HG02642 (cell line): ENCODE data around the gene PRELP.
"Not testable (repeated sequence)": the region's sequence is repeated elsewhere in the genome, so short reads cannot be mapped to it uniquely, and the experiment has no call there.

Source experiments
- ATAC-seq: cut with Tn5 transposase; IDR thresholded peaks from one replicate; pipeline ENCODE4 v1.9.1; 2021; ENCODE audit warnings: mild to moderate bottlenecking; ENCODE audit not compliant: unreplicated experiment, poor library complexity

PRELP gene

DNA sequence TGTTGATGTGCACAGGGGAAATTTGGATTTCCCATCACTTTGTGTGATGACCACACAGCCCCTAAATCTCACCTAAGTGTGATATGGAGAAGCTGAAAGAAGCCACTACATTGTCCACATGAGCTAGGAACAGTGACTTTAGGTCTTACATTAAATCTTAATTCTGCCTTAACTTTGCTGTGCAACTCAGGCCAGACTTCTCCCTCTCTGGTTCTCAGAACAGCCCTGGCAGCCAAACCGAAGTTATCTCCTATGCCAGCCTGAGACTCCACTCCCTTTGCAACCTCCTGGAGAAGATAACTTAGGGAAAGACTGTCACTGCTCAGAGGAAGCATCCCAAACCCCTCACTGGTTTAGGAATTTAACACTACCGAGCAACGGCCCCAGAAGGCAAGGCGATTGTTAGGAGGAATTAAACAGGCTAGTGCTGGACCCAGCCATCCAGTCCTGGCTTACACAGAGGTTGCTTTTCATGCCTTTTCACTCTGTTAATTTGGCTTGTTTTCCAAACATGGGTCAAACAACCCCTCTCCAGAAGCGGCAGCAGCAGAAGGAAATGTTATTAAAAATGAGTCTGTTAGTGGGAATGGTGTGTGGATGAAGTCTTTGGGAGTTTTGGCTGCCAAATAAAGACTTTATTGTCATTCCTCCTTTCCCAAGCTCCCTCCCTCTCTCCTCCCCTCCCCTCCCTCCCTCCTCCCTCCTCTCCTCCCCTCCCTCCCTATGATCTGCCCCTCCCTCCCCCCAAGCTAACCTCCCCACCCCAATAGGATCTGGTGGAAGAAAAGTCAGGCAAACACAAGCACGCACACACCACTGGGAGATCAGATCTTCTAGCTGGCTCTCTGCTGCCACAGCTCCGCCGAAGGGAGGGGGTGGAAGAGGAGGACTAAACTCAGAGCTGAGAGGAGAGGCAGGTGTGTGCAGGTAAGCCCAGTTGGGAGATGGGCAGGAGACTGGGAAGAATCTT, at the start of gene PRELP:
Gene PRELP (plus strand): TSS at position 795 of the 970 bp plus-strand sequence. CDS start 7,379 bp downstream, outside the sequence.
- ATAC-seq: no peak

DNA sequence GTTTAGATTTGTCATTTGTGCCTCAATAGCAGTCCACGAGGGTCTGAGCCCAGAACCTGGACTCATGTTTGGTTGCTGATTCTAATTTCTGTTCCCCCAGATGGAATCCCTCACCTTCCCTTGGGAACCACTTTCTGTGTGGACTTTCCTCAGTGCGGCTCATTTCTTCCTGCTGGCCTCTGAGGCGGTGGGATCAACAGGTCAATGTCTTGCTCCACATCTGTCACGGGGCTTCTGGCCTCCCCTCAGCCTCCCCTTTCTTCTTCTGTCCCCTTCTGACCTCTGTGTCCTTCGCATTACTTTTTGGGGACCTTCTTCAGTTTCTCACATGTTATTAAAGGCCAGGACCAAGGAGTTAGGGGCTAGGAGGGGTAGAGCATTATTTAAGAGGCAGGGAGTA, 49.2 kb upstream of the PRELP start:
- ATAC-seq: no peak

DNA sequence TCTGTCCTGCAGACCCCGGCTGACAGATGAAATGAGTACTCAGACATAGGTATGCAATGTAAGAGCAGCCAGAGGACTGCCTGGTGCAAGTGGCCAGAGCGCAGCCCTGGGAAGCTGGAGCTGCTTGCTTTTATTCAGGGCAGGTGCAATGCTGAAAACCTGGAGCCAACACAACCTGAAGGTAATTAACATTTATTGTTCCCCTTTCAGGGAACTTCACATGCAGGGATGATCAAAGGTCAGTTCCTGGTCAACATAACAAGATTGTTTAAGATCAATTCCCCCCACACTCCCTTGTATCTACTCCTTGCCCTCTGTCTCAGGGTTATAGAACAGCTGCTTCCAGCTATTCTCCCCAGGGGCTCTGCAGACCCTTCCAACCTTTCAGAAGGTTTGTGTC, 48.7 kb upstream of the PRELP start:
- no peak for ATAC-seq

DNA sequence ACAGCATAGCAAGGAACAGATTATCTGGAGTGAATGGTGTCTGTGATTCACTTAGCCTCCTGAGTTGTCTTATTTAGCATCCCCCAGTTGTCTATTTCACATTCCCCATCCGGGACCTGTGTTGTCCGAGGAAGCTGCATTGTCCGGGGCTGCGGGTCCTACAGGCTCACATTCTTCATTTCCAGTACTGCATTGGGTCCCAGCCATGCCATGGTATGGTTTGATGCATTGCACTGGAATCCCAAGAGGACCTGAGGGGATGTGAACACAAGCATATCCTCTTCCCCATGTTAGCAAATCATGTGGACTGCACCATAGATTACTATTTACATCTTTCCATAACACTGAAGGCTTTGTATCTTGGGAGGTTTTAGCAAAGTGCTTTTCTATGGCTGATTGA, 48.2 kb upstream of the PRELP start:
- no peak for ATAC-seq

DNA sequence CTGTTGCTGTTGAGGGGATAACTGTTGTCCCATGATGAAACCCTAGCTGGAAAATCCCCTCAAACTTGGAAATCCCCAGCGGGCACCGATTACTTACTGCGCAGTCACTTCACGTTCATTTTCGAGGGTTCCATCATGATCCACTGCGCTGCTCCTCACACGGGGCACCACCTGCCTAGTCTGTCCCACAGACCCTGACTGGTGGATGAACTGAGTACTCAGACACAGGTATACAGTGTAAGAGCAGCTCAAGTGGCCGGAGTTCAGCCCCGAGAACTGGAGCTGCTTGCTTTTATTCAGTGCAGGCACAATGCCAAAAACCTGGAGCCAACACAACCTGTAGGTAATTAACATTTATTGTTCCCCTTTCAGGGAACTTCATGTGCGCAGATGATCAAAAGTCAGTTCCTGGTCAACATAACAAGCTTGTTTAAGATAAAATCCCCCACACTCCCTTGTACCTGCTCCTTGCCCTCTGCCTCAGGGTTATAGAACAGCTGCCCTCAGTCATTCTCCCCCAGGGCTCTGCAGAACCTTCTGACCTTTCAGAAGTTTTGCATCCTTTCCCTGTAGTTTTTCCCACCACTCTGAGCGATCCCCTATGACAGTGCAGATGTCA, 46.5 kb upstream of the PRELP start:
- ATAC-seq: no peak

DNA sequence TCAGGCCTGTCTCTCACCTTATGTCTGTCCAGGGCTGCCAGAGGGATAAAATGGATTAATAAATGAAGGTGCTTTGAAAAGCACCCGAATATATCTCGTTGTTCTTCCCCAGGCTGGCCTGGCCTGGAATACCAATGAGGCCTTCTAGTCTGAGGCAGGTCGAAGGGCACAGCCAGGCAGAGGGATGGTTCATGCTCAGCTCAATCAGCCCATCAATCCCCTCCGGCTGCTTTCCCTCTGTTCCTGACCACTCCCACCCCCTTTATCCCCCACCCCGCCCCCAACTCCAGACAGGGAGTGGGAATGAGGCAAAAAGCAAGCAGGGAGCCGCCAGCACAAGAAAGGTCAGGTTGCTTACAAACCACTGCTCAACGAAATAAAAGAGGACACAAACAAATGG, 40.0 kb upstream of the PRELP start:
- ATAC-seq: no peak

DNA sequence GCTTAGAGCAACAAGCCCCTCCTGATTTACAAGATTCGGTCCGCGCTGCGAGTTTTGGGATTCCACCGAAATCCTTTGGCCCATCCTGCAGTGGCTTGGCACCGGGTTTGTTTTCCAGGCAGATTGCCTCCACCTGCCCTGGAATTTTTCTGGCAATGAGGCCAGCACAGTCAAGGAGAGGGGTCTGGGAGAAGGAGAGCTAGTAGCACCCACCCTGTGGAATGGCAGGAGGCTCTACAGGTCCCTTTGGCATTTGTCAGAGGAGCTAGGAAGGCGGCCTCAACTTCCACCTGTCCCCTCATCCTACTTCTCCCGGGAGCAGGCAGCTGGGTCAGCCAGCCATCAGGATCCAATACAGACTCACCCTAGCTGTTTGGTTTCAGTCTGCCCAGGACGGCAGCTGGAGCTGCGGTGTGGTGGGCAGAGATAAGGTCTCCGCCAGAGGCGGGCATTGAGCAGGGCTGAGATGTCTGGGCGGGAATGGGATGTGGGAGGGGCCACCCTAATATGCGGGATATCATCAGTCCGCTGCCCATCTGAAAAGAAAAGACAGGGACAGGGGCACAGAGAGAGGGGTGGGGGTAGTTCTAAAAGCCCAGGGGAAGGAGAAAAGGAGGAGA, 37.8 kb upstream of the PRELP start:
- ATAC-seq: no peak

DNA sequence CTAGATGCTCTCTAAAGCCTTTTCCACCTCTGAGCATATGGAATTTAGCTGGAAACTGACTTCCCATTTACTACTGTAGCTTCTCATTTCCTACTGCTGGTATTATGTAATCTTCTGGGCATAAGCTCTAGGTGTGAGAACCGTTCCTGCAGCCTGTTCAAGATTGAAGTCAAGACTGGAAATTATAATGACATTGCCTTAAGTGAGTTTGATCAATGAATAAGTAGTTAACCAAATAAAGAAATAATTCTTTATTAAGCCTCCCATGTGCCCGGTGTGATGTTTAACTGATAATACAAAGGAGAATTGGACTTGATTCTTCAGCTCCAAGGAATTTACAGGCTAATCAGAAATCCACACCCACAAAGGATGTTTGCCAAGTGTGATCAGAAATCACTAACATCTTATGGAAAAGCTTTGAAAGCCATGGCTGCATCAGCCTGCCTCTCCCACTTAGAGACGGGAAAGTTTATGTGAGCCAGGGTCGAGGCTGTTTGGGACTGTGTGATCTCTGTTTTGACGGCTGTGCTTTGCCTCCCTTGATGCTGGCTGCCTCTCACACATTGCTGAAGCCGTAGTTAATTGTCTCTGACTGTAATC, 36.4 kb upstream of the PRELP start:
- no peak for ATAC-seq

DNA sequence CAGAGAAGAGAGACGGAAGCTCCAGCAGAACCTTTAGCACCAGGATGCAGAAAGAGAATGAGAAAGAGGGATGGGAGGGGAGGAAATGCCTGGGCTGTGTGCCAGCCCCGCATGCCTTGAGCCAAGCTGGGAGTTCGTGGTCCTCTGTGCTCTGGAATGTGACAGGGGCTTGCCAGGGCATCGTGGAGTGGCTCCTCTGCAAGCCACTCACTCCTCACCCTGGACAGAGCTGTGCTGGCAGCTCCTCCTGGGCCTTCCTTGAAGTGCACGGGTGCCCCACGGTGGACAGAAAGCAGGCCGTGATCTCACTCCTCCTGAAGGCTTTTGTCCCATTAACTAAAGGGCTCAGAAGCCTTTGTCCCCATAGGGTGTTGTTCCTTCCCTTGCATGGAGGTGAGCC, 34.8 kb upstream of the PRELP start:
- no peak for ATAC-seq

DNA sequence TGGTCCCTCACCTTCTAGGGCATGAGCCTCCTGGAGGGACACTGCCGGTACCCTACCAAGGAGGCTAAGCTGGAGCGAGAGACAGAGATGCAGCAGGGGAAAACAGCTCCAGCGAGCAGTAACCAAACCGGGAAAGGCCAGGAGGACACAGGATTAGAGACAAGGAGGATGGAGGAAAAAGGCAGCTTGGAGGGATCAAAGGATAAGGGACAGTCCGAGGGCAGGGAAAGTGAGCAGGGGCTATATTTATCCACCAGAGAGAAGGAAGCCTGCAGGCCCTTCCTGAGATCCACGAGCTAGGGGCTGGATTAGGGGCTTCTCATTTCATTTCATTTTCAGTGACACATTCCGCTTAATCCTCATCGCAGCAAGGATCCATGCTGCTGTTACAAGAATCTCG, 33.8 kb upstream of the PRELP start:
- ATAC-seq: no peak

DNA sequence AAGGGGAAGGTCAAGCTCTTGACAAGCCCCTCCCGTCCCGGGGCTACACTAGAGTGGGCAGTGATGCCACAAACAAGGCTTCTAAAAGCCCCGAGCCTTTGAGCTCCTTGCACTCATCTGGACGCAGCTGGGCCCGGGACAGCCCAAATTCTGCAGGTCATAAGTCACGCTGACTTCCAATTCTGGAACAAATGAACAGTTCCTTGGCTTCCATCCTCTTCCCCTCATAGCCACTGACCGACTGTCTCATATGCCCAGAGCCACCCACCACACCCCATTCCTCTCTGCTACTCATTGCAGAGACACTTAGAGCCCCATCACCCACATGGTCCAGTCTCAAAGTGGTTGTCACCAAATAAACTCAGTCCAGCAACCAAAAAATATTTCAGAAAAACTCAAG, 32.8 kb upstream of the PRELP start:
- no peak for ATAC-seq

DNA sequence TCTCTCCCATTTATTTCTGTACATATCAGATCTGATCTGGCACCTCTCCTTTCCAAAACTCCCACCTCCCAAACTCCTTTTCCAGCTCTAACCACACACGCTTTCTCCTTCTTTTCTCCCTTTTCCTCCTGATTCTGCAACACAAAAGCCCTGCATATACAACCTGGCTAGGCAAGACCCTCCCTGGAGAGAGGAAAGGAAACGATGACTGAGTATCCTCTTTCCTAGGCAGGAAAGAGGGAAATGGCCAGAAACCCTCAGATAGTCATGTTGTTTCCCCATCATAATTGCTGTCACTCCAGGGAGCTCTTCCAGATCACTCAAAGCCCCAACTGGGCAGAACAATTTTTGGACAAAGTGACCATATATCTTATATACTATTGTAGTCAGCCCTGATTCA, 32.3 kb upstream of the PRELP start:
- no peak for ATAC-seq

DNA sequence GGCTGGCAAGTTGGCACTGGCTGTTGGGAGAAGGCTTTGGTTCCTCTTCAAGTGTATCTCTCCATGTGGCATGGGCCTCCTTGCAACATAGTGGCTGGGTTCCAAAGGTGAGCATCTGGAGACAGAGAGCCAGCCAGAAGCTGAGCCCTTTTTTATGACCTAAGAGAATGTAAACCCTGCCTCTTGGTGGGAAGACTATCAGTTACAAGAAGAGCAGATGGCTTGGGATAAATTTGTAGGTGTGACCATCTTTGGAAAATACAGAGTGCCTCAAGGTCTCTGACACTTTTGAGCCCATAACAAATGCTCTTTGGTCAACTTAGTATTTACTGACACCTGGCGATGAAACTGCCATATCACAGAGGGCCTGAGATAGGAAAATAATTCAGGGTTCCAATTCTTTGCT, 31.4 kb upstream of the PRELP start:
- ATAC-seq: no peak

DNA sequence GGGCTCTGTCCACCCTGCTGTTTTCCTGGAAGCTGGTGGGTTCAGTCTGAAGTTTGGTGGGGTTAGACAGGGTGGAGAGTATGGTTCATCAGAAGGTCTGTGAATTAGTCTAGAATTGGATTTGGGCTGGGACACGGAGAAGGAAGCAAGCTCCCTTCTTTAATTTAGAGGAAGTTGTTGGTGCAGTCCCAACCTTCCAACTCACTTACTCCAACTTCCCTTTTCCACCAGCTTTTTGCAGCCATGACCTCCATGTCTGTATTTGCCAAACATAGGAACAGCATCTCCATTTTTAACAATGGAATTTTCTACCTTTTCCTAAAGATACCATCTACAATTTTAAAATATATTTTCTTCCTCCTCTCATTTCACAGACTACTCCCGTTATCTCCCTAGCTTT, 28.5 kb upstream of the PRELP start:
- no peak for ATAC-seq

DNA sequence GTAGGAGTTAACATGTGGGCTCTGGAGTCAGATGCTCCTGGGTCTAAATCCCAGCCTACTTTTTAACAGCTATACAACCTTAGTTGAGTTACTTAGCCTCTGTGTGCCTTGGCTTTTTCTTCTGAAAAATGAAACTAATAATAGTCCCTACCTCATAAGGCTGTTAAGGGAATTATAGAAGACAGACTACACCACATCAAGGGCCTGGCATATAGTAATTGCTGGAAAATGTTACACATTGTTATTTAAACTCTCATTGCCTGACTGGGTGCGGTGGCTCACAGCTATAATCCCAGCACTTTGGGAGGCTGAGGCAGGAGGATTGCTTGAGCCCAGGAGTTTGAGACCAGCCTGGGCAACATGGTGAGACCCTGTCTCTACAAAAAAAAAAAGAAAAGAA, 28.0 kb upstream of the PRELP start:
- ATAC-seq: not testable (repeated sequence)

DNA sequence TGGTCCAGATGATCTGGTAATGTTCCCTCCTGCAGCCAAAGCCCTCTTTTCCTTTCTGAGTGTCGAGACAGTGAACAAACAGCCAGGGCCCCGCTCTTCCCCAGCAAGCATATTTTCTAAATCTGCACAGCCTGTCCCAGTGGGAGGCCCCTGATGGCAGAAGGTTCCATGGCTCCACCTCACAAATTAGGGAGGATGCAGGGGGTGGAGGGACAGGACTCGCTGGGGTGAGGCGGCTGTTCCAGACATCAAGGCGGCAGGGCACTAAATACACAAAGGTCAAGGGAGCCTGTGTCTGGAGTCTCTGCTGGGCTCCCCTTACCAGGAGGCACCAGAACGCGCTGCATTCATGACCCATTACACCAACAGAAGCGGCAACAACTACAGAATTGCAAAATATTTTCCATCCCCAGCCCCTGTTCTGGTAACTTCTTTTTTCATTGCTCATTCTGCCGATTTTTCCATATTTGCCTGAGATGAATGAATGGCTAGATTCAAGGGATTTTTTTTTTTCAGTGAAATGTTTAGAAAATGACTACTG, 27.0 kb upstream of the PRELP start:
- no peak for ATAC-seq

DNA sequence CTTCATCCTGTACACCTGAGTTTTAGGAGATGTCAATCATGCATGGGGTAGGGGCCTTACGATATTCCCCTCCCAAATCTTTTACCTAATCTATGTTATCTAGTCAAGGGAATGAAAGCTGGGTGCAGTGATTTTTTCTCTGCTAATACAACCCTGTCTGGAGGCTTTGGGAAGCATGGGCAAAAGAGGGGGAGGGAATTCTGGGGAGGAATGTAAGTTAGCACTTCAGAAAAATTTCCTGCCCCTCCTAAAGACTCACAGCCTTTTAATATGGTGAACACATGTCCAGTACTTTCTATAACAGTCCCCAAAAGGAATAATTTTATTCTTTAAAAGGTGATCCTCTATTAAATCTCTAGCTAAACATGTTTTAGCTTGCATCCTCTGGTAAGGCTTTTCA, 25.6 kb upstream of the PRELP start:
- ATAC-seq: no peak

DNA sequence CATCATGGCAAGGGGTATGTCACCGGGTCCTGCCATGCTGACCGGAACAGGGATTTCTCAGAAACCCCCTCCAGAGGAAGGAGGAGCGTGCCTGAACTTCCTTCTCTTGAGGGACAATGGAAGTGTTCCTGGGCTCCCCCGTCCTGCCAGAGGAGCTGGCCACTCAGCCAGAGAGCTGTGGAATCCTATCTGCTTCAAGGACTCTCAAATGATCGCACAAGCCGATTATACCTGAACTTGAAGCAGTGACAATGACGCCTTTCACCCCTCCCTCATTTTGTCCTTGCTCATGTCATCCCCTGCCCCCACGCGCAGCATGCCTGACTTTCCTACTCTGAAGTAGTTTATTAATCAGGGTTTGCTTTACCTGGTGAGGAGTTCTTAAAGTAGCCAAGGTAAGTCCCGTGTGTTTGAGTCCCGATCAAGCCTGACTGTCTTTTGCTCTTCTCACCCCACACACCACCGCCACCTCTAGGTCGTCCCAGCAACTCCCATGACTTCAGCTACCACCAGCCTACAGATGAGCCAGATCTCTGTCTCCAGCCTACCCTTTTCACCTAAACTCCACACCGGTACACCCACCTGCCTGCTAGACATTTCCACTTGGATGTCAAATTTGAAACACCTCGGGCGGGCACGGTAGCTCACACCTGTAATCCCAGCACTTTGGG, 25.0 kb upstream of the PRELP start:
- no peak for ATAC-seq

DNA sequence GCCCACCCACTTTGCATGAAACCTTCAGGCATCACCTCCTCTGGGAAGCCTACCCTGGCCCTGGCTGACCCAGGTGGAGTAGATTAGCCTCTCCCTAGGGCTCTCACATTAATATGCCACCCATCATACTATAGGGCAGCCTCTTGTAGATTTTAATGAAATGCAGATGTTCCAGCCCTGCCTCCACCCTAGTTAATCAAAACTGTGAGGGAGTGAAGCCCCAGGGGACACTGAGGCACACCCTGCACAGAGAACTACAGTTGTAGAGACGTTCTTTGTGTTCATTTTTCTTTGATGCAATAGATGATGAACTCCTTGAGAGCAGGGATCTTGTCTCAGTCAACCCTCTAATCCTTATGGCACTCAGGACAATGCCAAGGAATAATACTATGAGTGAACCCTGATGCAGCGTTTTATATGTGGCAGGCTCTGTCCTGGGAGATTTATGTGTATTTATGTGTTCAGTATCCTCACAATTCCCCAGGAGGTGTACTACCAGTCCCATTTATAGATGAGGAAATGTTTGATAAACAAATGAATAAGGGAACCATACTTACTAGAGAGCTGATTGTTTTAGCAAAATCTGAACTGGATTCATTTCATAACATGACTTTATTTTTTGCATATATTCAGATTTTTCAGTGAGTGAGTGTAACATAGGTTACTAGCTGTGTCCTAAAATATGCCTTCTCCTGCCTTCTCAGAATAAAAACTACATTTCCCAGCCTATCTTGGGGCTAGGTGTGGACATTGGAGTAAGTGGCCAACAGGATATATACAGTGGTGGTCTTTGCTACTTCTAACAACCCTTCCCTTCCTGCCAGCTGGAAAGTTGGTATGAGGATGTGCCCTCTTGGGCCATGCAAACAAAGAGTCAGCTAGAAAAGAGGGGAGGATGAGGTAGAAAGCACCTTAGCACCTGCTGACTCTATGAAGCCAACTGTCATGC, 23.5 kb upstream of the PRELP start:
- ATAC-seq: no peak
